K562 (cell line): Measurements from ENCODE around the gene AFAP1.

Source experiments
- ELF4 ChIP-seq: fragments of 450-650 bp; formaldehyde crosslinking; IDR thresholded peaks from 2 replicates; pipeline ENCODE4 v1.4.0; 2022; ENCODE audit warnings: missing genetic modification characterization
- ESRRA ChIP-seq: fragments of 450-650 bp; IDR thresholded peaks from 2 replicates; pipeline ENCODE4 v1.6.1; 2014; ENCODE audit warnings: low read depth, mild to moderate bottlenecking, moderate library complexity, borderline replicate concordance
- HNRNPLL ChIP-seq: fragments of 200-400 bp; formaldehyde crosslinking; IDR thresholded peaks from 2 replicates; pipeline ENCODE4 v1.6.1; 2017; ENCODE audit warnings: low read length, low read depth, mild to moderate bottlenecking; ENCODE audit not compliant: poor library complexity, severe bottlenecking
- JUN ChIP-seq, 2 experiments: sonication (generic) in 1 of 2; formaldehyde crosslinking in 1 of 2; IDR thresholded peaks; 2 replicates each; pipeline versions ENCODE4 v1.6.1 to v1.8.0; 2012 to 2022; ENCODE audit warnings: borderline replicate concordance in 2 of 2, mild to moderate bottlenecking in 2 of 2, improper control_type of control experiment in 1 of 2, low read depth in 1 of 2, low read length in 1 of 2, missing genetic modification reagents in 1 of 2
- JUND ChIP-seq, 2 experiments: IDR thresholded peaks; 2 replicates in 1 of 2; 3 replicates in 1 of 2; pipeline ENCODE4 v1.6.1; 2011; ENCODE audit warnings: borderline replicate concordance in 2 of 2, low read depth in 2 of 2, low read length in 2 of 2, improper control_type of control experiment in 1 of 2, missing biosample characterization in 1 of 2, missing genetic modification characterization in 1 of 2, missing genetic modification reagents in 1 of 2
- KDM1A ChIP-seq, 2 experiments: fragments of 450-650 bp; IDR thresholded peaks; 2 replicates each; pipeline ENCODE4 v1.6.1; 2016; ENCODE audit warnings: mild to moderate bottlenecking in 2 of 2
- KLF13 ChIP-seq: fragments of 450-650 bp; IDR thresholded peaks from 2 replicates; pipeline ENCODE4 v1.6.1; 2016; ENCODE audit warnings: missing genetic modification characterization, low read depth, mild to moderate bottlenecking, missing compliant biosample characterization, moderate library complexity, borderline replicate concordance
- MEIS2 ChIP-seq: fragments of 450-650 bp; IDR thresholded peaks from 2 replicates; pipeline ENCODE4 v1.6.1; 2014; ENCODE audit warnings: mild to moderate bottlenecking; ENCODE audit not compliant: partially characterized antibody
- NRF1 ChIP-seq, 2 experiments: fragments of 450-650 bp; IDR thresholded peaks in 1 of 2; conservative IDR thresholded peaks in 1 of 2; 2 replicates each; pipeline ENCODE4 v1.6.1; 2014; ENCODE audit warnings: mild to moderate bottlenecking in 2 of 2
- TAL1 ChIP-seq: fragments of 450-650 bp; IDR thresholded peaks from 2 replicates; pipeline ENCODE4 v1.6.1; 2016; ENCODE audit warnings: mild to moderate bottlenecking
- TARDBP ChIP-seq: fragments of 450-650 bp; IDR thresholded peaks from 2 replicates; pipeline ENCODE4 v1.6.1; 2016
- TF ChIP-seq, protein P1 (sequence below), 3 experiments: IDR thresholded peaks in 2 of 3; conservative IDR thresholded peaks in 1 of 3; 2 replicates each; pipeline ENCODE4 v1.5.1; 2011 to 2012; ENCODE audit warnings: low read length in 3 of 3, mild to moderate bottlenecking in 3 of 3, control low read depth in 2 of 3, improper control_type of control experiment in 1 of 3, inconsistent platforms in 1 of 3, low read depth in 1 of 3, mixed read lengths in 1 of 3, moderate library complexity in 1 of 3; ENCODE audit not compliant: insufficient read depth in 2 of 3
- TF ChIP-seq, protein P2 (sequence below): fragments of 250-450 bp; sonication (Bioruptor Pico); IDR thresholded peaks from 2 replicates; pipeline ENCODE4 v1.8.0; 2021; ENCODE audit warnings: moderate library complexity, mild to moderate bottlenecking, inconsistent platforms

DNA sequence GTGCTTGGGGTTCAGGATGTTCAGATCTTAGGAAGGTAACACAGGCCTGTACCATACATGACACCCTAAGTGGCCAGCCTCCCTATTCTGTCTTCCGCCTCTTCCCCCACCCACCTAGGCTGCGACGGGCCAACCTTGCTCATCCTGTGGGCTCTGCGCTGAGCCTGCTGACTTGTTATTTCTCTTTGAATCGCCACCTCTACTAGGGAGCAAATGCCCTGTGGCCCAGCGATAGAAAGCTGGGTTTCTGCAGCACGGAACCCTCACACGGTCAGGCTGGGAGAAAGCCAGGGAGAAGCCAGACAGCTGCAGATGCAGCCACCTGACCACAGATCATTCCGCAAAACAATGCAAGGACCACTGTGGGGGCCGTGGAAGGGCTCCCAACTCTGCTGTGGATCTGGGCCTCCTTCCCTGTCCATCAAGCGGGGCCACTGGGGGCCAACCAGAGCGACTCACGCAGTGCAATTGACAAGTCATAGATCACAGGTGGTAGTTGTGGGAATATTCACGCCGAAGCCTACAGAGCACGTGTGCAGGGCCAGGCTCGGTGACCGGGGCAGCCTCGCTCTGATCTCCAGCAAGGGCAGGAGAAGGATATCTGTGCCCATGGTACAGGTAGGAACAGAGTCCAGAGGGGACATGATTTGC lies 227.5 kb downstream of the AFAP1 start:
- TF ChIP-seq NRF1 (conservative IDR thresholded peaks at IDR 0.05 in 1 of 2, IDR thresholded peaks at IDR 0.05 in 1 of 2) (no peak), TAL1 (no peak), JUND (IDR thresholded peaks at IDR 0.05; ENCODE audit: borderline replicate concordance, low read depth, low read length) (no peak), JUND (tag; IDR thresholded peaks at IDR 0.05; ENCODE audit: borderline replicate concordance, low read depth, low read length) (no peak), JUN (IDR thresholded peaks at IDR 0.05; ENCODE audit: borderline replicate concordance, low read depth, low read length) (no peak), JUN (CRISPR knock-in tag; IDR thresholded peaks at IDR 0.05; ENCODE audit: borderline replicate concordance) (no peak), TARDBP (no peak), MEIS2 (no peak), KLF13 (tag) (no peak), KDM1A (IDR thresholded peaks at IDR 0.05) (no peak), ESRRA (no peak), ELF4 (CRISPR knock-in tag) (no peak), HNRNPLL (no peak)
- TF ChIP-seq, protein P1, sequence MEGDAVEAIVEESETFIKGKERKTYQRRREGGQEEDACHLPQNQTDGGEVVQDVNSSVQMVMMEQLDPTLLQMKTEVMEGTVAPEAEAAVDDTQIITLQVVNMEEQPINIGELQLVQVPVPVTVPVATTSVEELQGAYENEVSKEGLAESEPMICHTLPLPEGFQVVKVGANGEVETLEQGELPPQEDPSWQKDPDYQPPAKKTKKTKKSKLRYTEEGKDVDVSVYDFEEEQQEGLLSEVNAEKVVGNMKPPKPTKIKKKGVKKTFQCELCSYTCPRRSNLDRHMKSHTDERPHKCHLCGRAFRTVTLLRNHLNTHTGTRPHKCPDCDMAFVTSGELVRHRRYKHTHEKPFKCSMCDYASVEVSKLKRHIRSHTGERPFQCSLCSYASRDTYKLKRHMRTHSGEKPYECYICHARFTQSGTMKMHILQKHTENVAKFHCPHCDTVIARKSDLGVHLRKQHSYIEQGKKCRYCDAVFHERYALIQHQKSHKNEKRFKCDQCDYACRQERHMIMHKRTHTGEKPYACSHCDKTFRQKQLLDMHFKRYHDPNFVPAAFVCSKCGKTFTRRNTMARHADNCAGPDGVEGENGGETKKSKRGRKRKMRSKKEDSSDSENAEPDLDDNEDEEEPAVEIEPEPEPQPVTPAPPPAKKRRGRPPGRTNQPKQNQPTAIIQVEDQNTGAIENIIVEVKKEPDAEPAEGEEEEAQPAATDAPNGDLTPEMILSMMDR (IDR thresholded peaks at IDR 0.05 in 2 of 3, conservative IDR thresholded peaks at IDR 0.05 in 1 of 3; ENCODE audit: insufficient read depth in 2 of 3, low read depth in 1 of 3, low read length in 3 of 3), result no peak
- TF ChIP-seq, protein P2, sequence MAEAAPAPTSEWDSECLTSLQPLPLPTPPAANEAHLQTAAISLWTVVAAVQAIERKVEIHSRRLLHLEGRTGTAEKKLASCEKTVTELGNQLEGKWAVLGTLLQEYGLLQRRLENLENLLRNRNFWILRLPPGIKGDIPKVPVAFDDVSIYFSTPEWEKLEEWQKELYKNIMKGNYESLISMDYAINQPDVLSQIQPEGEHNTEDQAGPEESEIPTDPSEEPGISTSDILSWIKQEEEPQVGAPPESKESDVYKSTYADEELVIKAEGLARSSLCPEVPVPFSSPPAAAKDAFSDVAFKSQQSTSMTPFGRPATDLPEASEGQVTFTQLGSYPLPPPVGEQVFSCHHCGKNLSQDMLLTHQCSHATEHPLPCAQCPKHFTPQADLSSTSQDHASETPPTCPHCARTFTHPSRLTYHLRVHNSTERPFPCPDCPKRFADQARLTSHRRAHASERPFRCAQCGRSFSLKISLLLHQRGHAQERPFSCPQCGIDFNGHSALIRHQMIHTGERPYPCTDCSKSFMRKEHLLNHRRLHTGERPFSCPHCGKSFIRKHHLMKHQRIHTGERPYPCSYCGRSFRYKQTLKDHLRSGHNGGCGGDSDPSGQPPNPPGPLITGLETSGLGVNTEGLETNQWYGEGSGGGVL (CRISPR knock-in tag), result no peak
